H1 (cell line): ENCODE data around the gene CHST12.

ENCODE experiments used
- CREB1 ChIP-seq: IDR thresholded peaks from 2 replicates; pipeline ENCODE4 v1.6.1; 2012; ENCODE audit warnings: inconsistent platforms
- EZH2 ChIP-seq: fragments of 200-600 bp; sonication (generic); IDR thresholded peaks from 2 replicates; pipeline ENCODE4 v1.7.1; 2012; ENCODE audit warnings: low read depth, mild to moderate bottlenecking, moderate library complexity, low read length, inconsistent platforms; ENCODE audit not compliant: severe bottlenecking
- GABPA ChIP-seq: IDR thresholded peaks from 2 replicates; pipeline ENCODE4 v1.6.1; 2011; ENCODE audit warnings: mild to moderate bottlenecking, low read length, moderate library complexity, borderline replicate concordance; ENCODE audit not compliant: insufficient read depth
- MAFK ChIP-seq: IDR thresholded peaks from 2 replicates; pipeline ENCODE4 v1.6.1; 2012; ENCODE audit warnings: low read depth, mild to moderate bottlenecking, improper control_type of control experiment, low read length
- NRF1 ChIP-seq: IDR thresholded peaks from 2 replicates; pipeline ENCODE4 v1.6.1; 2011; ENCODE audit warnings: mild to moderate bottlenecking, low read depth, low read length, improper control_type of control experiment
- POLR2AphosphoS5 ChIP-seq: IDR thresholded peaks from 2 replicates; pipeline ENCODE4 v1.6.1; 2011; ENCODE audit warnings: low read depth, low read length
- RAD21 ChIP-seq, 2 experiments: IDR thresholded peaks in 1 of 2; conservative IDR thresholded peaks in 1 of 2; 2 replicates each; pipeline ENCODE4 v1.6.1; 2011; ENCODE audit warnings: low read depth in 2 of 2, low read length in 2 of 2, improper control_type of control experiment in 1 of 2, inconsistent platforms in 1 of 2, mild to moderate bottlenecking in 1 of 2, moderate library complexity in 1 of 2
- ZNF274 ChIP-seq: IDR thresholded peaks from 2 replicates; pipeline ENCODE4 v1.7.0; 2012; ENCODE audit warnings: low read length, borderline replicate concordance; ENCODE audit errors: extremely low read depth
- TF ChIP-seq, protein P1 (sequence below), 3 experiments: IDR thresholded peaks; 1 replicate in 2 of 3; 2 replicates in 1 of 3; pipeline versions ENCODE4 v1.5.1 to v1.6.1; 2011; ENCODE audit warnings: low read length in 3 of 3, mild to moderate bottlenecking in 3 of 3, inconsistent platforms in 2 of 3, low read depth in 1 of 3, moderate library complexity in 1 of 3; ENCODE audit not compliant: insufficient read depth in 1 of 3; ENCODE audit errors: control extremely low read depth in 1 of 3
- TF ChIP-seq, protein P2 (sequence below): IDR thresholded peaks from 2 replicates; pipeline ENCODE4 v1.6.1; 2012; ENCODE audit warnings: inconsistent platforms

DNA sequence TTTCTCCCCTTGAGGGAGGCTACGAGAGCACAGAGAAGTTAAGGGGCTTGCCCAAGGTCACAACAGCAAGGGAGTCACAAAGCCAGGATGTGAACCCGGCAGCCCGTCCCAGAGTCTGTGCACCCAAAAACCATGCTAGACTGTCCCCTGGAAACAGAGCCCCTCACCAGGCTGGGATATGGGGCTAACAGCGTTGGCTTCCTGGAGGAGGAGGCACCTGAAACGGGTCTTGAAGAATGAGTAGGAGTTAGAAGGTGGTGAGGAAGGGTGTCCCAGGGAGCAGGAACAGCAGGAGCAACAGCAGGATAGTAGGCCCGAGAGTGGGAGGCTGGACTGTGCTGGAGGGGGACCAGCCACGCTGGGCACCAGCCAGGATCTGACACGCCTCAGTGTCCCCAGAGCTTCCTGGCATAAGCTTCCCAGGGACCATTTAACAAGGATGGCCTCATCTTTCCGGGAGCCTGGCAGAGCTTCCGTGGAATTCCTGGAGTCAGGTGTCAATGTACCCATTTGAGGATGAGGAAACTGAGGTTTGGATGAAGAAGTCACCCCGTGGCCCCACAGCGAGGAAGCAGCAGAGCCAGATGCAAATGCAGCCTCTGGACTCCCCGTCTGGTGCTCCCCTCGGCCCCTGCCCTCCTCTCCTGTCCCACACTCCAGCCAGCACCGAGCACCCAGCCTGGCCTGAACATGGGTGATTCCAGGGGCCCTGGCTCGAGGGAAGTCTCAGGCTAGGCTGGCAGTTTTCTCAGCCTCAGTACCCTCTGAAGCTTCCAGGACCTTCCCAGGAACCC lies 76.1 kb downstream of the CHST12 start:
- TF ChIP-seq RAD21 (IDR thresholded peaks at IDR 0.05 in 1 of 2, conservative IDR thresholded peaks at IDR 0.05 in 1 of 2; ENCODE audit: low read depth in 2 of 2, low read length in 2 of 2) (no peak), NRF1 (no peak), MAFK (no peak), POLR2AphosphoS5 (no peak), CREB1 (no peak), GABPA (no peak), ZNF274 (no peak), EZH2 (no peak)
- TF ChIP-seq, protein P1, sequence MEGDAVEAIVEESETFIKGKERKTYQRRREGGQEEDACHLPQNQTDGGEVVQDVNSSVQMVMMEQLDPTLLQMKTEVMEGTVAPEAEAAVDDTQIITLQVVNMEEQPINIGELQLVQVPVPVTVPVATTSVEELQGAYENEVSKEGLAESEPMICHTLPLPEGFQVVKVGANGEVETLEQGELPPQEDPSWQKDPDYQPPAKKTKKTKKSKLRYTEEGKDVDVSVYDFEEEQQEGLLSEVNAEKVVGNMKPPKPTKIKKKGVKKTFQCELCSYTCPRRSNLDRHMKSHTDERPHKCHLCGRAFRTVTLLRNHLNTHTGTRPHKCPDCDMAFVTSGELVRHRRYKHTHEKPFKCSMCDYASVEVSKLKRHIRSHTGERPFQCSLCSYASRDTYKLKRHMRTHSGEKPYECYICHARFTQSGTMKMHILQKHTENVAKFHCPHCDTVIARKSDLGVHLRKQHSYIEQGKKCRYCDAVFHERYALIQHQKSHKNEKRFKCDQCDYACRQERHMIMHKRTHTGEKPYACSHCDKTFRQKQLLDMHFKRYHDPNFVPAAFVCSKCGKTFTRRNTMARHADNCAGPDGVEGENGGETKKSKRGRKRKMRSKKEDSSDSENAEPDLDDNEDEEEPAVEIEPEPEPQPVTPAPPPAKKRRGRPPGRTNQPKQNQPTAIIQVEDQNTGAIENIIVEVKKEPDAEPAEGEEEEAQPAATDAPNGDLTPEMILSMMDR (IDR thresholded peaks at IDR 0.05; ENCODE audit: control extremely low read depth in 1 of 3, insufficient read depth in 1 of 3, low read depth in 1 of 3, low read length in 3 of 3): no peak
- TF ChIP-seq, protein P2, sequence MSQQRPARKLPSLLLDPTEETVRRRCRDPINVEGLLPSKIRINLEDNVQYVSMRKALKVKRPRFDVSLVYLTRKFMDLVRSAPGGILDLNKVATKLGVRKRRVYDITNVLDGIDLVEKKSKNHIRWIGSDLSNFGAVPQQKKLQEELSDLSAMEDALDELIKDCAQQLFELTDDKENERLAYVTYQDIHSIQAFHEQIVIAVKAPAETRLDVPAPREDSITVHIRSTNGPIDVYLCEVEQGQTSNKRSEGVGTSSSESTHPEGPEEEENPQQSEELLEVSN: no peak
